ENCODE data around the gene EIF4H.
"Not testable (repeated sequence)": the region's sequence is repeated elsewhere in the genome, so short reads cannot be mapped to it uniquely, and the experiment has no call there.

The EIF4H gene

GRCh38 chr7:74199551-74200355 lies 25.6 kb downstream of the EIF4H start:
- no peak overlapping the region for H3K4me3 ChIP-seq
- TF ChIP-seq CTCF (IDR thresholded peaks at IDR 0.05) = no peak
- no peak overlapping the region for H3K27ac ChIP-seq
- DNase-seq (ENCODE audit: low spot score) = no peak

DNA sequence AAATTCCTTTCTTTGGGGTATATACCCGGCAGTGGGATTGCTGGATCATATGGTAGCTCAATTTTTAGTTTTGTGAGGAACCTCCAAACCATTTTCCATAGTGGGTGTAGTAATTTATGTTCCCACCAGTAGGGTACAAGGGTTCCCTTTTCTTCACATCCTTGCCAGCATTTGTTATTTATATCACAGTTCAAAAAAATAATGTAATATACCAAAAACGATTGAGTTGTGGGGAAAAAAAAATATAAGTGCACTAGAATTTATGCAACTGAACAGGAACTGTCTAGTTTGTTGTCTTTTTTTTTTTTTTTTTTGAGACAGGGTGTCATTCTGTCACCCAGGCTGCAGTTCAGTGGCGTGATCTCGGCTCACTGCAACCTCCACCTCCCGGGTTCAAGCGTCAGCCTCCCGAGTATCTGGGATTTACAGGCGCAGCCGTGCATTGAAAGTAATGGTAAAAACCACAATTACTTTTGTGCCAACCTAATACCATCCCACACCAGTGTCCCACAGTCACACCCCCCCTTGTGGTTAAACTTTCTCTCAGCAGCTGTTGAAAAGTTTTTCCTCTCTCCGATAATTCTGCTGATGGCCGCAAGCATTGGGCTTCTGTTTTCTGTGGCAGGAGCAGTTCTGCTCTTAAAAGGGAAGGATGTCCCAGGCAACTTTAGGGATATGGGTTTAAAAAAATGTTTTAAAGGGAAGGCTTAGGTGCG lies 28.8 kb downstream of the EIF4H start:
- DNase-seq (ENCODE audit: low spot score) = no peak
- H3K27ac ChIP-seq = no peak overlapping the region
- H3K4me3 ChIP-seq = no peak overlapping the region
- peak; percentile 38 for TF ChIP-seq CTCF (IDR thresholded peaks at IDR 0.05)

DNA sequence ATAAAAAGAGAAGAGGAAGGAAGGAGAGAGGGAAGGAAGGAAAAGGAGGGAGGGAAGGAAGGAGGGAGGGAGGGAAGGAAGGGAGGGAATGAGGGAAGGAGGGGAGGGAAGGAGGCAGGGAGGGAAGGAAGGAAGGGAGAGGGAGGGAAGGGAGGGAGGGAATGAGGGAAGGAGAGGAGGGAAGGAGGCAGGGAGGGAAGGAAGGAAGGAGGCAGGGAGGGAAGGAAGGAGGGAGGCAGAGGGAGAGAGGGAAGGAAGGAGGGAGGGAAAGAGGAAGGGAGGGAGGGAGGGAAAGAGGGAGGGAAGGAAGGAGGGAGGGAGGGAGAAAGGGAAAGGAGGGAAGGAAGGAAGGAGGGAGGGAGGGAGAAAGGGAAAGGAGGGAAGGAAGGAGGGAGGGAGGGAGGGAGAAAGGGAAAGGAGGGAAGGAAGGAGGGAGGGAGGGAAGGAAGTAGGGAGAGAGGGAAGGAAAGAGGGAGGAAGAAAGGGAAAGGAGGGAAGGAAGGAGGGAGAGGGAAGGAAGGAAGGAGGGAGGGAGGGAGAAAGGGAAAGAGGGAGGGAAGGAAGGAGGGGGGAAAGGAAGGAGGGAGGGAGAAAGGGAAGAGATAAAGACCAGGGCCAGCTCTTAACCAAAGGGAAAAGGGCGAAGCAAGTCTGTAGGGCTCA lies 29.9 kb downstream of the EIF4H start:
- TF ChIP-seq CTCF (IDR thresholded peaks at IDR 0.05) = no peak
- no peak for DNase-seq (ENCODE audit: low spot score)
- Histone ChIP-seq H3K27ac (no peak overlapping the region), H3K4me3 (no peak overlapping the region)

DNA sequence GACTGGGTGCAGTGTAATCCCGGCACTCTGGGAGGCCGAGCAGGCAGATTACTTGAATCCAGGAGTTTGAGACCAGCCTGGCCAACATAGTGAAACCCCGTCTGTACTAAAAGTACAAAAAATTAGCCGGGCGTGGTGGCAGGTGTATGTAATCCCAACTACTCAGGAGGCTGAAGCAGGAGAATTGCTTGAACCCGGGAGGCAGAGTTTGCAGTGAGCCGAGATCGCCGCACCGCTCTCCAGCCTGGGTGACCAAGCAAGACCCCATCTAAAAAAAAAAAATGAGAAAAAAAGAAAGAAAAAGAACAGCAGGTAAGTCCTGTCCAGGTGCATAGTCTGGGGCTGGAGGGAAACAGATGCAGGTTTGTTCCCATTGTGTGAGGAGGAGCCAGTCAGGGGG lies 31.9 kb downstream of the EIF4H start:
- not testable (repeated sequence) for DNase-seq (ENCODE audit: low spot score); H3K4me3 ChIP-seq; H3K27ac ChIP-seq

DNA sequence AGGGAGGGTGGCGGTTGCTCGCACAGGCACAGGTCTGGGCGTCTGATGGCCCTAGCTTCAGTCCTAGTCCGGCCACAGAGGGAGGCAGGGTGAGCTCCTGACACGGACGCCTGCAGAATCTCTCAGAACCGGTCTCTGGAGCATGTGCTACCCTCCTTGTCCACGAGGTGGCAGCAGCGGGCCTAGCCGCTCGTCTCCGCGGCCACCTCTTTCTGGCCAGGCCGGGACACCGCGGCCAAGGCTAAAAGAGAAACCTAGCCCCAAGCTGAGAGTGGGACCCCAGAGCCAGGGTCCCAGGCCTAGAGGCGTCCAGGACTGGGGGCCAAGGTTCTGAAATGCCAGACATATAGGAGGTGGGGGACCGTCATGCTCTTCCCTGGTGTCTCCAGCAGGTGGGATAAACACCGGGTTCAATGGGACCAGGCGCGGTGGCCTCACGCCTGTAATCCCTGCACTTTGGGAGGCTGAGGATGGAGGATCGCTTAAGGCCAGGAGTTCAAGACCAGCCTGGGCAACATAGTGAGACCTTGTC lies 32.5 kb downstream of the EIF4H start:
- TF ChIP-seq CTCF (IDR thresholded peaks at IDR 0.05) = peak; percentile 95
- no peak overlapping the region for H3K27ac ChIP-seq
- peak overlapping the region; percentile 63 for H3K4me3 ChIP-seq
- peak; percentile 85 for DNase-seq (ENCODE audit: low spot score)

- H3K27ac ChIP-seq = no peak overlapping the region
- DNase-seq (ENCODE audit: low spot score) = no peak
- TF ChIP-seq CTCF (IDR thresholded peaks at IDR 0.05) = no peak
Measured at GRCh38 chr7:74207586-74207985, 33.4 kb downstream of the EIF4H start.

DNA sequence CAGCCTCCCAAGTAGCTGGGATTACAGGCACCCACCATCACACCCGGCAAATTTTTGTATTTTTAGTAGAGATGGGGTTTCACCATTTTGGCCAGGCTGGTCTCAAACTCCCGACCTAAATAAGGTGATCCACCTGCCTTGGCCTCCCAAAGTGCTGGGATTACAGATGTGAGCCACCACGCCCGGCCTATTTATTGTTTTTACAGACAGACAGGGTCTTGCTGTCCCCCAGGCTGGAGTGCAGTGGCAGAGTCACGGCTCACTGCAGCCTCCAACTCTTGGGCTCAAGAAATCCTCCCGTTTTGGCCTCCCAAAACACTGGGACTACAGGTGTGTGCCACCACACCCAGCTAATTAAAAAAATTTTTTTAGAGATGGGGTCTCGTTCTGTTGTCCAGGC lies 34.1 kb downstream of the EIF4H start:
- not testable (repeated sequence) for DNase-seq (ENCODE audit: low spot score); H3K27ac ChIP-seq; H3K4me3 ChIP-seq

More at GRCh38 chr7:74207586-74207985, 33.4 kb downstream of the EIF4H start:
- H3K4me3 ChIP-seq = no peak overlapping the region
